Mucosa of rectum (tissue), 2 donors: ENCODE measurements around the gene GRIK2.
"Not testable (repeated sequence)": the region's sequence is repeated elsewhere in the genome, so short reads cannot be mapped to it uniquely, and the experiment has no call there.

ENCODE experiments used
- H3K27ac ChIP-seq, 2 donors: one replicate each; pipeline ENCODE4 v1.7.0; 2013; ENCODE audit warnings: inconsistent platforms in 2 of 2, low read depth in 2 of 2, low read length in 2 of 2
- H3K27me3 ChIP-seq, 2 donors: one replicate each; pipeline ENCODE4 v1.7.0; 2013; ENCODE audit warnings: low read length in 2 of 2; ENCODE audit not compliant: control insufficient read depth in 2 of 2, insufficient read depth in 2 of 2
- H3K36me3 ChIP-seq, 2 donors: one replicate each; pipeline ENCODE4 v1.7.0; 2013; ENCODE audit warnings: low read length in 2 of 2; ENCODE audit not compliant: control insufficient read depth in 2 of 2, insufficient read depth in 2 of 2
- H3K4me1 ChIP-seq, 2 donors: one replicate each; pipeline ENCODE4 v1.7.0; 2013; ENCODE audit warnings: low read length in 2 of 2, mild to moderate bottlenecking in 1 of 2; ENCODE audit not compliant: control insufficient read depth in 2 of 2, insufficient read depth in 2 of 2
- H3K4me3 ChIP-seq, 2 donors: one replicate each; pipeline ENCODE4 v1.7.0; 2013; ENCODE audit warnings: low read length in 2 of 2
- H3K9ac ChIP-seq, 2 donors: one replicate each; pipeline ENCODE4 v1.7.0; 2013; ENCODE audit warnings: low read length in 2 of 2, low read depth in 1 of 2, mild to moderate bottlenecking in 1 of 2
- H3K9me3 ChIP-seq, 2 donors: one replicate each; pipeline ENCODE4 v1.7.0; 2013; ENCODE audit warnings: low read length in 2 of 2; ENCODE audit not compliant: control insufficient read depth in 2 of 2
- donor health status: healthy.
- donor health status: Normal muscosa, but diverticular disease.

The GRIK2 gene

GRCh38 chr6:102039441-102039840, 645.9 kb downstream of the GRIK2 start:
- H3K4me3 ChIP-seq, result no peak overlapping the region
- H3K36me3 ChIP-seq, result no peaks in the 10 kb centered on the region
- no peaks in the 10 kb centered on the region for H3K27me3 ChIP-seq
- no peak overlapping the region for H3K27ac ChIP-seq
- H3K4me1 ChIP-seq, result no peaks in the 10 kb centered on the region
- H3K9ac ChIP-seq, result no peak overlapping the region
- no peaks in the 10 kb centered on the region for H3K9me3 ChIP-seq

- H3K4me3 ChIP-seq, result no peak overlapping the region
- H3K36me3 ChIP-seq, result no peaks in the 10 kb centered on the region
- no peaks in the 10 kb centered on the region for H3K27me3 ChIP-seq
- H3K9me3 ChIP-seq, result no peaks in the 10 kb centered on the region
- H3K4me1 ChIP-seq, result no peaks in the 10 kb centered on the region
- no peak overlapping the region for H3K27ac ChIP-seq
- no peak overlapping the region for H3K9ac ChIP-seq
Observed at GRCh38 chr6:102051001-102051400, 657.5 kb downstream of the GRIK2 start.

GRCh38 chr6:102051720-102052119, 658.2 kb downstream of the GRIK2 start:
- no peaks in the 10 kb centered on the region for H3K27me3 ChIP-seq
- no peaks in the 10 kb centered on the region for H3K4me1 ChIP-seq
- no peaks in the 10 kb centered on the region for H3K36me3 ChIP-seq
- no peak overlapping the region for H3K27ac ChIP-seq
- H3K9me3 ChIP-seq, result no peaks in the 10 kb centered on the region
- no peak overlapping the region for H3K9ac ChIP-seq
- H3K4me3 ChIP-seq, result no peak overlapping the region

DNA sequence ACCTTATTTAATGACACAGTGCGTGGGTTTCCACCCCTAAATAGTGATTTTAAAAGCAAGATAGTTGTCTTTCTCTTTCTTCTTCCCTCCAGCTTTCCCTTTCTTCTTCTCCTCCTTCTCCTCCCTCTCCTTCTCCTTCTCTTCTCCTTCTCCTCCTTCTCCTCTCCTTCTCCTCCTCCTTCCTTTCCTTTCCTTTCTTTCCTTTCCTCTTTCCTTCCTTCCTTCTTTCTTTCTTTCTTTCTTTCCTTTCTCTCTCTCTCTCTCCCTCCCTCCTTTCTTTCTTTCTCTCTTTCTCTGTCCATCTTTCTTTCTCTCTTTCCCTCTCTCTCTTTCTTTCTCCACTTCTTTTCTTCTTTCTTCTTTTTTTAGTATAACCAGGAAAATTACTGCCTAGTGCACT, 670.6 kb downstream of the GRIK2 start:
- H3K4me3 ChIP-seq, result no peak overlapping the region
- no peaks in the 10 kb centered on the region for H3K4me1 ChIP-seq
- H3K36me3 ChIP-seq, result no peaks in the 10 kb centered on the region
- no peak overlapping the region for H3K9ac ChIP-seq
- H3K27me3 ChIP-seq, result no peaks in the 10 kb centered on the region
- H3K9me3 ChIP-seq, result no peaks in the 10 kb centered on the region
- no peak overlapping the region for H3K27ac ChIP-seq

- Histone ChIP-seq H3K27me3 (no peaks in the 10 kb centered on the region), H3K4me1 (no peaks in the 10 kb centered on the region), H3K9ac (no peak overlapping the region), H3K4me3 (no peak overlapping the region), H3K27ac (no peak overlapping the region), H3K9me3 (no peaks in the 10 kb centered on the region), H3K36me3 (no peaks in the 10 kb centered on the region)
Observed at GRCh38 chr6:102066301-102066700, 672.8 kb downstream of the GRIK2 start.

- H3K4me3 ChIP-seq, result no peak overlapping the region
- no peak overlapping the region for H3K9ac ChIP-seq
- no peaks in the 10 kb centered on the region for H3K4me1 ChIP-seq
Observed at GRCh38 chr6:102068349-102068929, 674.9 kb downstream of the GRIK2 start.

GRCh38 chr6:102075539-102075938, 682.0 kb downstream of the GRIK2 start:
- Histone ChIP-seq H3K27me3 (no peaks in the 10 kb centered on the region), H3K9me3 (no peaks in the 10 kb centered on the region), H3K4me3 (no peak overlapping the region), H3K27ac (no peak overlapping the region), H3K9ac (no peak overlapping the region), H3K36me3 (no peaks in the 10 kb centered on the region), H3K4me1 (no peaks in the 10 kb centered on the region)

More at GRCh38 chr6:102068349-102068929, 674.9 kb downstream of the GRIK2 start:
- Histone ChIP-seq H3K9me3 (no peaks in the 10 kb centered on the region), H3K27ac (no peak overlapping the region), H3K27me3 (no peaks in the 10 kb centered on the region), H3K36me3 (no peaks in the 10 kb centered on the region)

DNA sequence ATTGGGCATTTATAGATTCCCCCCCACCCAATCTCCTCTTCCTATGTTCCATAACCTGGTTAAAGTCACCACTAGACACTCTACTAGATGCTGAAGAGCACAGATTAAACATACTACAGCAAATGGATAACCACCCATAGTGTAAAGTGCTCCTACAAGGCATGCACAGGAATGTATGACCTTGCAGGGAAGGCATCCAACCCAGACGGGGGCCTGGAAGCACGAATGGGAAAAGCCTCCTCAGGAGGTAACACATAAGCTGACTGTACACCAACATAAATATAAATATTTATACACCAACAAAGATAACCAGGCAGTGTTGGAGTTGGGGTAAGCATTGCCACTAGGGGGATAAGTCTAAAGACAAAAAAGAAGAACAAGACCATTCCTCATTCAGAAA, 691.7 kb downstream of the GRIK2 start:
- no peaks in the 10 kb centered on the region for H3K36me3 ChIP-seq
- no peak overlapping the region for H3K4me3 ChIP-seq
- no peak overlapping the region for H3K27ac ChIP-seq
- H3K9ac ChIP-seq, result no peak overlapping the region
- no peaks in the 10 kb centered on the region for H3K9me3 ChIP-seq
- H3K27me3 ChIP-seq, result no peaks in the 10 kb centered on the region
- H3K4me1 ChIP-seq, result no peaks in the 10 kb centered on the region

DNA sequence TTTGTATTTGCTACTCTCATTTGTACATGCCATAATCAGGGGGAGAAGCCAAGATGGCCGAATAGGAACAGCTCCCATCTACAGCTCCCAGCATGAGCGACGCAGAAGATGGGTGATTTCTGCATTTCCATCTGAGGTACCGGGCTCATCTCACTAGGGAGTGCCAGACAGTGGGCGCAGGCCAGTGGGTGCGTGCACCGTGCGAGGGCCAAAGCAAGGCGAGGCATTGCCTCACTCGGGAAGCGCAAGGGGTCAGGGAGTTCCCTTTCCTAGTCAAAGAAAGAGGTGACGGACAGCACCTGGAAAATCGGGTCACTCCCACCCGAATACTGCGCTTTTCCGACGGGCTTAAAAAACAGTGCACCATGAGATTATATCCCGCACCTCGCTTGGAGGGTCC, 694.7 kb downstream of the GRIK2 start:
- not testable (repeated sequence) for H3K4me3 ChIP-seq, H3K9me3 ChIP-seq, H3K9ac ChIP-seq, H3K27me3 ChIP-seq, H3K27ac ChIP-seq, H3K36me3 ChIP-seq, H3K4me1 ChIP-seq

DNA sequence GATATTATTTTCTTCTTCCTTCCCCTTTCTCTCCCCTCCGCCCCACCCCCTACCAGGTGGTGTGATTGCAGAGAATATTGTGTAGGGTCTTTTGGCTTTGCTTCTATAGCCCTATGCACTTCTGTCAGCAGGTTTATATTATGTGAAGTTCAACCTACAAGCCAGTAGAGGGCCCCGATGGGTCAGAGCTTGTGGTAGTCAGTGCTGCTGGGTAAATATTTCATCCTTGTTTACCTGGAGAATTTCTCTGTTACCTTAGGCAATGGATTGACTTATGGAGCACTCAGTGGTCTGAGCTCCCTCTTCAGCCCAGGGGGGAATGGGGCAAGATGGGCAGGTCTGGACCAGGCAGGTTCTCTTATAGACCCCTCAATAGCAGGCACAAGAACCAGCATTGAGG, 720.9 kb downstream of the GRIK2 start:
- Histone ChIP-seq H3K4me1 (no peaks in the 10 kb centered on the region), H3K9ac (no peak overlapping the region), H3K36me3 (no peaks in the 10 kb centered on the region), H3K27me3 (no peaks in the 10 kb centered on the region), H3K27ac (no peak overlapping the region), H3K4me3 (no peak overlapping the region), H3K9me3 (no peaks in the 10 kb centered on the region)

- Histone ChIP-seq H3K4me1 (no peaks in the 10 kb centered on the region), H3K4me3 (no peak overlapping the region), H3K36me3 (no peaks in the 10 kb centered on the region), H3K9me3 (no peaks in the 10 kb centered on the region), H3K27ac (no peak overlapping the region), H3K27me3 (no peaks in the 10 kb centered on the region), H3K9ac (no peak overlapping the region)
Observed at GRCh38 chr6:102115911-102116310, 722.4 kb downstream of the GRIK2 start.
